Measurements from ENCODE around the gene AGTRAP.

The AGTRAP gene

GRCh38 chr1:11744287-11744686 is 8.4 kb downstream of the AGTRAP start:
- in situ Hi-C loops (cut with HindIII; ENCODE audit: low pct_unique_long_range_greater_than_20kb, low sequenced_read_pairs) = no loop called here
- no peak for TF ChIP-seq JUND (IDR thresholded peaks at IDR 0.05; ENCODE audit: low read depth)
- no peak for DNase-seq (ENCODE audit: low read depth in 1 of 2, low spot score in 1 of 2)

- no peak for TF ChIP-seq JUND (IDR thresholded peaks at IDR 0.05; ENCODE audit: low read depth)
- in situ Hi-C loops (cut with HindIII; ENCODE audit: low pct_unique_long_range_greater_than_20kb, low sequenced_read_pairs) = no loop called here
- DNase-seq (ENCODE audit: low read depth in 1 of 2, low spot score in 1 of 2) = no peak
These were observed 10.2 kb downstream of the AGTRAP start for GRCh38 chr1:11746092-11746491.

GRCh38 chr1:11746795-11747487 is 11.0 kb downstream of the AGTRAP start:
- no peak for TF ChIP-seq JUND (IDR thresholded peaks at IDR 0.05; ENCODE audit: low read depth)
- DNase-seq (ENCODE audit: low read depth in 1 of 2, low spot score in 1 of 2) = no peak
- in situ Hi-C loops (cut with HindIII; ENCODE audit: low pct_unique_long_range_greater_than_20kb, low sequenced_read_pairs) = no loop called here

- in situ Hi-C loops (cut with HindIII; ENCODE audit: low pct_unique_long_range_greater_than_20kb, low sequenced_read_pairs) = no loop called here
- no peak for TF ChIP-seq JUND (IDR thresholded peaks at IDR 0.05; ENCODE audit: low read depth)
- DNase-seq (ENCODE audit: low read depth in 1 of 2, low spot score in 1 of 2) = no peak
These were observed 12.6 kb downstream of the AGTRAP start for GRCh38 chr1:11748294-11749202.

- TF ChIP-seq JUND (IDR thresholded peaks at IDR 0.05; ENCODE audit: low read depth) = no peak
- no peak for DNase-seq (ENCODE audit: low read depth in 1 of 2, low spot score in 1 of 2)
- in situ Hi-C loops (cut with HindIII; ENCODE audit: low pct_unique_long_range_greater_than_20kb, low sequenced_read_pairs) = no loop called here
These were observed 13.3 kb downstream of the AGTRAP start for GRCh38 chr1:11749203-11749689.

GRCh38 chr1:11749996-11750395 is 14.1 kb downstream of the AGTRAP start:
- DNase-seq (ENCODE audit: low read depth in 1 of 2, low spot score in 1 of 2) = no peak
- no peak for TF ChIP-seq JUND (IDR thresholded peaks at IDR 0.05; ENCODE audit: low read depth)
- in situ Hi-C loops (cut with HindIII; ENCODE audit: low pct_unique_long_range_greater_than_20kb, low sequenced_read_pairs) = no loop called here

GRCh38 chr1:11751087-11751486 is 15.2 kb downstream of the AGTRAP start:
- DNase-seq (ENCODE audit: low read depth in 1 of 2, low spot score in 1 of 2) = no peak
- in situ Hi-C loops (cut with HindIII; ENCODE audit: low pct_unique_long_range_greater_than_20kb, low sequenced_read_pairs) = no loop called here
- no peak for TF ChIP-seq JUND (IDR thresholded peaks at IDR 0.05; ENCODE audit: low read depth)

- no peak for DNase-seq (ENCODE audit: low read depth in 1 of 2, low spot score in 1 of 2)
- no peak for TF ChIP-seq JUND (IDR thresholded peaks at IDR 0.05; ENCODE audit: low read depth)
These were observed 16.6 kb downstream of the AGTRAP start for GRCh38 chr1:11752359-11753088.

GRCh38 chr1:11753555-11754208 is 17.7 kb downstream of the AGTRAP start:
- no peak for DNase-seq (ENCODE audit: low read depth in 1 of 2, low spot score in 1 of 2)
- in situ Hi-C loops (cut with HindIII; ENCODE audit: low pct_unique_long_range_greater_than_20kb, low sequenced_read_pairs) = no loop called here
- TF ChIP-seq JUND (IDR thresholded peaks at IDR 0.05; ENCODE audit: low read depth) = no peak

More at GRCh38 chr1:11752359-11753088, 16.6 kb downstream of the AGTRAP start:
- in situ Hi-C loops (cut with HindIII; ENCODE audit: low pct_unique_long_range_greater_than_20kb, low sequenced_read_pairs) = no loop called here

- TF ChIP-seq JUND (IDR thresholded peaks at IDR 0.05; ENCODE audit: low read depth) = no peak
- in situ Hi-C loops (cut with HindIII; ENCODE audit: low pct_unique_long_range_greater_than_20kb, low sequenced_read_pairs) = no loop called here
- DNase-seq (ENCODE audit: low read depth in 1 of 2, low spot score in 1 of 2) = no peak
These were observed 21.1 kb downstream of the AGTRAP start for GRCh38 chr1:11757047-11757446.

- in situ Hi-C loops (cut with HindIII; ENCODE audit: low pct_unique_long_range_greater_than_20kb, low sequenced_read_pairs) = no loop called here
- no peak for TF ChIP-seq JUND (IDR thresholded peaks at IDR 0.05; ENCODE audit: low read depth)
- DNase-seq (ENCODE audit: low read depth in 1 of 2, low spot score in 1 of 2) = no peak
These were observed 23.9 kb downstream of the AGTRAP start for GRCh38 chr1:11759791-11760190.

- in situ Hi-C loops (cut with HindIII; ENCODE audit: low pct_unique_long_range_greater_than_20kb, low sequenced_read_pairs) = no loop called here
- TF ChIP-seq JUND (IDR thresholded peaks at IDR 0.05; ENCODE audit: low read depth) = no peak
- DNase-seq (ENCODE audit: low read depth in 1 of 2, low spot score in 1 of 2) = no peak
These were observed 25.3 kb downstream of the AGTRAP start for GRCh38 chr1:11761285-11761684.

All from T47D (cell line).